Measurements from ENCODE around the gene CAMK4.

Gene CAMK4

GRCh38 chr5:111225926-111226325, 1.7 kb downstream of the CAMK4 start (continued):
- no peak for TF ChIP-seq ZFP69B (tag by site-specific recombination; IDR thresholded peaks at IDR 0.05)
- TF ChIP-seq ZNF341 (tag by site-specific recombination; IDR thresholded peaks at IDR 0.05; ENCODE audit: low read depth), result no peak
- TF ChIP-seq ZNF239 (tag by site-specific recombination; IDR thresholded peaks at IDR 0.05), result no peak
- TF ChIP-seq, protein P1, sequence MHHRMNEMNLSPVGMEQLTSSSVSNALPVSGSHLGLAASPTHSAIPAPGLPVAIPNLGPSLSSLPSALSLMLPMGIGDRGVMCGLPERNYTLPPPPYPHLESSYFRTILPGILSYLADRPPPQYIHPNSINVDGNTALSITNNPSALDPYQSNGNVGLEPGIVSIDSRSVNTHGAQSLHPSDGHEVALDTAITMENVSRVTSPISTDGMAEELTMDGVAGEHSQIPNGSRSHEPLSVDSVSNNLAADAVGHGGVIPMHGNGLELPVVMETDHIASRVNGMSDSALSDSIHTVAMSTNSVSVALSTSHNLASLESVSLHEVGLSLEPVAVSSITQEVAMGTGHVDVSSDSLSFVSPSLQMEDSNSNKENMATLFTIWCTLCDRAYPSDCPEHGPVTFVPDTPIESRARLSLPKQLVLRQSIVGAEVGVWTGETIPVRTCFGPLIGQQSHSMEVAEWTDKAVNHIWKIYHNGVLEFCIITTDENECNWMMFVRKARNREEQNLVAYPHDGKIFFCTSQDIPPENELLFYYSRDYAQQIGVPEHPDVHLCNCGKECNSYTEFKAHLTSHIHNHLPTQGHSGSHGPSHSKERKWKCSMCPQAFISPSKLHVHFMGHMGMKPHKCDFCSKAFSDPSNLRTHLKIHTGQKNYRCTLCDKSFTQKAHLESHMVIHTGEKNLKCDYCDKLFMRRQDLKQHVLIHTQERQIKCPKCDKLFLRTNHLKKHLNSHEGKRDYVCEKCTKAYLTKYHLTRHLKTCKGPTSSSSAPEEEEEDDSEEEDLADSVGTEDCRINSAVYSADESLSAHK (tag by site-specific recombination; IDR thresholded peaks at IDR 0.05), result no peak

GRCh38 chr5:111226556-111226955, 2.4 kb downstream of the CAMK4 start:
- CTCF ChIA-PET, result interaction anchor here (0.8 kb wide), 1 partner anchor 133 kb away, joined by 5 read pairs; no protein-coding TSS in a partner anchor

GRCh38 chr5:111227226-111227782, 3.1 kb downstream of the CAMK4 start:
- no peak overlapping the region for H3K4me3 ChIP-seq (ENCODE audit: low read depth, low read length)
- ChIA-PET CTCF (no interaction called here), POLR2A (no interaction called here)
- TF ChIP-seq ZNF366 (tag by site-specific recombination; conservative IDR thresholded peaks at IDR 0.05), result no peak
- no peak for TF ChIP-seq ZNF544 (tag by site-specific recombination; IDR thresholded peaks at IDR 0.05)
- TF ChIP-seq ZNF362 (tag by site-specific recombination; IDR thresholded peaks at IDR 0.05), result no peak
- no peak for TF ChIP-seq ZNF214 (tag by site-specific recombination; IDR thresholded peaks at IDR 0.05; ENCODE audit: borderline replicate concordance)
- TF ChIP-seq ZNF529 (tag by site-specific recombination; IDR thresholded peaks at IDR 0.05; ENCODE audit: insufficient replicate concordance), result no peak
- no peak for TF ChIP-seq ATF2 (tag by site-specific recombination; IDR thresholded peaks at IDR 0.05; ENCODE audit: low read depth)
- no peak for TF ChIP-seq ZNF16 (tag by site-specific recombination; IDR thresholded peaks at IDR 0.05; ENCODE audit: low read depth)
- no peak for TF ChIP-seq ZNF707 (tag by site-specific recombination; IDR thresholded peaks at IDR 0.05)
- no peaks in the 10 kb centered on the region for H3K9me3 ChIP-seq (ENCODE audit: control insufficient read depth, insufficient read depth, low read depth, low read length)
- no peaks in the 10 kb centered on the region for H3K36me3 ChIP-seq (ENCODE audit: control insufficient read depth in 2 of 2, insufficient read depth in 1 of 2, low read length in 2 of 2)
- no peak overlapping the region for H3K27ac ChIP-seq (ENCODE audit: extremely low read depth, low read depth, low read length)
- peaks cover 10% of the 10 kb centered on the region for H3K4me1 ChIP-seq (ENCODE audit: control insufficient read depth, insufficient read depth, low read length)

More at GRCh38 chr5:111226556-111226955, 2.4 kb downstream of the CAMK4 start:
- POLR2A ChIA-PET, result no interaction called here
- Histone ChIP-seq H3K36me3 (ENCODE audit: control insufficient read depth in 2 of 2, insufficient read depth in 1 of 2, low read length in 2 of 2) (no peaks in the 10 kb centered on the region), H3K9me3 (ENCODE audit: control insufficient read depth, insufficient read depth, low read depth, low read length) (no peaks in the 10 kb centered on the region), H3K4me1 (ENCODE audit: control insufficient read depth, insufficient read depth, low read length) (peaks cover 10% of the 10 kb centered on the region), H3K4me3 (ENCODE audit: low read depth, low read length) (no peak overlapping the region), H3K27ac (ENCODE audit: extremely low read depth, low read depth, low read length) (no peak overlapping the region)
- no peak for TF ChIP-seq ZNF184 (tag by site-specific recombination; IDR thresholded peaks at IDR 0.05)
- TF ChIP-seq ZNF138 (tag by site-specific recombination; IDR thresholded peaks at IDR 0.05; ENCODE audit: borderline replicate concordance), result no peak
- TF ChIP-seq ZNF670 (tag by site-specific recombination; IDR thresholded peaks at IDR 0.05; ENCODE audit: low read depth), result no peak
- TF ChIP-seq ZNF658 (tag by site-specific recombination; IDR thresholded peaks at IDR 0.05), result no peak
- TF ChIP-seq, protein P2, sequence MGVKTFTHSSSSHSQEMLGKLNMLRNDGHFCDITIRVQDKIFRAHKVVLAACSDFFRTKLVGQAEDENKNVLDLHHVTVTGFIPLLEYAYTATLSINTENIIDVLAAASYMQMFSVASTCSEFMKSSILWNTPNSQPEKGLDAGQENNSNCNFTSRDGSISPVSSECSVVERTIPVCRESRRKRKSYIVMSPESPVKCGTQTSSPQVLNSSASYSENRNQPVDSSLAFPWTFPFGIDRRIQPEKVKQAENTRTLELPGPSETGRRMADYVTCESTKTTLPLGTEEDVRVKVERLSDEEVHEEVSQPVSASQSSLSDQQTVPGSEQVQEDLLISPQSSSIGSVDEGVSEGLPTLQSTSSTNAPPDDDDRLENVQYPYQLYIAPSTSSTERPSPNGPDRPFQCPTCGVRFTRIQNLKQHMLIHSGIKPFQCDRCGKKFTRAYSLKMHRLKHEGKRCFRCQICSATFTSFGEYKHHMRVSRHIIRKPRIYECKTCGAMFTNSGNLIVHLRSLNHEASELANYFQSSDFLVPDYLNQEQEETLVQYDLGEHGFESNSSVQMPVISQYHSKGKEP (tag by site-specific recombination; IDR thresholded peaks at IDR 0.05), result no peak
- no peak for TF ChIP-seq ZNF707 (tag by site-specific recombination; IDR thresholded peaks at IDR 0.05)
- no peak for TF ChIP-seq ZNF26 (tag by site-specific recombination; IDR thresholded peaks at IDR 0.05)
- no peak for TF ChIP-seq KLF9 (tag by site-specific recombination; IDR thresholded peaks at IDR 0.05; ENCODE audit: low read depth)
- TF ChIP-seq ZNF571 (tag by site-specific recombination; IDR thresholded peaks at IDR 0.05), result no peak
- no peak for TF ChIP-seq CTCF (tag by site-specific recombination; IDR thresholded peaks at IDR 0.05)

Data from HEK293 (cell line).